Measurements from ENCODE around the gene EPHA8. TPM values are rescaled to one million over a fixed set of nuclear protein-coding genes. Genes with fewer than 3 reads are reported as not detected.

The EPHA8 gene
- total RNA-seq (2021) (not detected in 2 replicates), Bru-seq, nascent RNA (not detected), BruChase-seq, experiment 1, labeled RNA remaining after a 2-hour chase (percentile 9 among the genes with signal in this experiment), BruChase-seq, experiment 2, labeled RNA remaining after a 6-hour chase (percentile 5 among the genes with signal in this experiment)
- long read RNA-seq: 0 reads

DNA sequence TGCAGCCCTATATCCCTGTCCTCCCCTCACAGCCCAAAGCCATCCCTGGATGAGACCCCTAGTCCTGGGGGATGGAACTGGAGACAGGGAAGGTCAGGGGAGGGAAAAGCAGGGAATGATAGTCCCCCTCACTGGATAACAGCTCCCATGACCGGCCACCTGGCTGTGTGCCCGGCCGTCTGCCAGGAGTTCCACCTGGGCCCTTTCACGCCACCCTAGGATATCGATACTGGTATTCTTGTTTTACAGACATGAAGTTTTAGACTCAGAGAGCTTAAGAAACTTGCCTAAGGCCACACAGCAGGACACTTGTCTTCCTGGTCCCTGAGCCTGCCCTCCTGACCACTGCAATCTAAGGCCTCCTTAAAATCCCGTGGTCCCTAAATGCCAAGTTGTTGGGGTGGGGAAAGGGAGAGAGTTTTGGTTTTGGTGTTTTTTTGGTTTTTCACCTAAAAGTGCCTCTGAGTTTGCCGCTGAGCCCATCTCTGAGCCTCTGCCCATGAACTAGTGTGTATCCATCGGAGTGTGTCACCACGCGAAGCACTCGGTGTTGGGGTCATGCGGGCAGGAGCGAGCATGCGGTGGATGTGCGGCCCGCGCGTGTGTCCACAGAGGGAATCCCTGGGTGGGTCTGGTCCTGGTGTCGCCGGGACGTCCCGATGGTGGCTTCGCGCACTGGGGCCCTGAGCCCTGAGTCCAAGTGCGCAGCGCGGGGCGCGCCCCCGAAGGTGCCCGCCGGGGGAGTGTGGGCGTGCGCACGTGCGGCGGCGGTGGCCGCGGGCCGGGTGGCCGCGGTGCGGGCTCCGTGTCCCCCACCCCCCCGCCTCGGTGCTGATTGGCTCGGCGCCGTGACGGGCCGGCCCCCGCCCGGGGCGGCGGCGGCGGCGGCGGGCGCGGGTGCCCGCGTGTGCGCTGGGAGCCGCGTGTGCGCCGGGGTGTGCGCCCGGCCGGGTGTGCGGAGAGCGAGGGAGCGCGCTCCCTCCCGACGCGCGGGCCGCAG lies at the start of gene EPHA8:
Gene EPHA8, plus strand, starts transcription at position 906 of the 1,000 bp plus-strand sequence. CDS start 147 bp downstream, outside the sequence.
- H3K9me2 ChIP-seq (ENCODE audit: insufficient read depth): no peaks in the 10 kb centered on the region
- intact Hi-C loops (cut with micrococcal nuclease; ENCODE audit: unreplicated experiment): no loop called here
- no TSS peak for BruUV-seq (replicated peaks)
- H3K79me2 ChIP-seq (ENCODE audit: low read depth): no peaks in the 10 kb centered on the region
- H3K4me3 ChIP-seq: no peak within 1 kb of the TSS
- DNase-seq: no peak
- no peak within 1 kb of the TSS for H2AFZ ChIP-seq
- H3K36me3 ChIP-seq (ENCODE audit: low read depth): no peaks in the 10 kb centered on the region
- peaks cover 69% of the 10 kb centered on the region for H3K27me3 ChIP-seq (ENCODE audit: insufficient read depth, low read depth)
- no peaks in the 10 kb centered on the region for H3K9me3 ChIP-seq (ENCODE audit: insufficient read depth, low read depth)
- H4K20me1 ChIP-seq (ENCODE audit: insufficient read depth): no peaks in the 10 kb centered on the region
- no peak within 1 kb of the TSS for H3K27ac ChIP-seq
- no peak within 1 kb of the TSS for H3K4me2 ChIP-seq
- H3F3A ChIP-seq (ENCODE audit: insufficient read depth, low read depth): no peaks in the 10 kb centered on the region
- TF ChIP-seq, protein P1, sequence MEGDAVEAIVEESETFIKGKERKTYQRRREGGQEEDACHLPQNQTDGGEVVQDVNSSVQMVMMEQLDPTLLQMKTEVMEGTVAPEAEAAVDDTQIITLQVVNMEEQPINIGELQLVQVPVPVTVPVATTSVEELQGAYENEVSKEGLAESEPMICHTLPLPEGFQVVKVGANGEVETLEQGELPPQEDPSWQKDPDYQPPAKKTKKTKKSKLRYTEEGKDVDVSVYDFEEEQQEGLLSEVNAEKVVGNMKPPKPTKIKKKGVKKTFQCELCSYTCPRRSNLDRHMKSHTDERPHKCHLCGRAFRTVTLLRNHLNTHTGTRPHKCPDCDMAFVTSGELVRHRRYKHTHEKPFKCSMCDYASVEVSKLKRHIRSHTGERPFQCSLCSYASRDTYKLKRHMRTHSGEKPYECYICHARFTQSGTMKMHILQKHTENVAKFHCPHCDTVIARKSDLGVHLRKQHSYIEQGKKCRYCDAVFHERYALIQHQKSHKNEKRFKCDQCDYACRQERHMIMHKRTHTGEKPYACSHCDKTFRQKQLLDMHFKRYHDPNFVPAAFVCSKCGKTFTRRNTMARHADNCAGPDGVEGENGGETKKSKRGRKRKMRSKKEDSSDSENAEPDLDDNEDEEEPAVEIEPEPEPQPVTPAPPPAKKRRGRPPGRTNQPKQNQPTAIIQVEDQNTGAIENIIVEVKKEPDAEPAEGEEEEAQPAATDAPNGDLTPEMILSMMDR (conservative IDR thresholded peaks at IDR 0.05): no peak
- no peak for TF ChIP-seq EZH2 (IDR thresholded peaks at IDR 0.05; ENCODE audit: low read depth)
- ChIA-PET CTCF (no interaction called here), POLR2A (ENCODE audit: unreplicated experiment) (no interaction called here)
- no peaks in the 10 kb centered on the region for H3K4me1 ChIP-seq (replicated peaks; ENCODE audit: insufficient read depth)

DNA sequence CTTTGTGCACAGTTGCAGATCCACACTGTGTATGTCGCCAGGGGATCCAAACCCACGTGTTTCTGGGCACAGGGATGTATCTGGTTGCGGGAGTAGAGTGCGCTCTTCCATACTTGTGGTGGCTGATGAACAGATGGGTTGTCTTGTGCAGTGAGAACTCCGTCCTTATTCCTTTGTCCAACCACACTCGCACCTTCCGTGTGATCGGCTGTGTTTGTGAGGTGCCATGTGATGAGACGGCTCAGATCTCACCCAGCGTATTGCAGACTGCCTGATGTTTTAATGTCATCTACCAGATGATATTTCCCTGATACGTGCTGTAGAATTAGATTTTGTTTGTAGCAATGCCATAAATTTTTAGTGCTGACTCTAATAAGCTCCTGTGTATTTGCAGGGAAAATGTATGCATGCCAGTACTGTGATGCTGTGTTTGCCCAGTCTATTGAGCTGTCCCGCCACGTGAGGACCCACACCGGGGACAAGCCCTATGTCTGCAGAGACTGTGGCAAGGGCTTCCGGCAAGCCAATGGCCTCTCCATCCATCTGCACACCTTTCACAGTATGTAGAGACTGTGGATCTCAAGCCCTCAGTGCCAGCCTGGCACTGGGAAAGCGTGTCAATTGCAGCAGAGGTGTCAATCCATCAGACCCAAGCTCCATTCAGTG lies 46.2 kb upstream of the EPHA8 start:
- TF ChIP-seq, protein P1 (conservative IDR thresholded peaks at IDR 0.05): no peak
- TF ChIP-seq EZH2 (IDR thresholded peaks at IDR 0.05; ENCODE audit: low read depth): no peak
- Histone ChIP-seq H3K27ac (no peak overlapping the region), H3K36me3 (ENCODE audit: low read depth) (no peaks in the 10 kb centered on the region), H3F3A (ENCODE audit: insufficient read depth, low read depth) (no peaks in the 10 kb centered on the region), H3K4me1 (replicated peaks; ENCODE audit: insufficient read depth) (no peaks in the 10 kb centered on the region), H4K20me1 (ENCODE audit: insufficient read depth) (no peaks in the 10 kb centered on the region), H3K79me2 (ENCODE audit: low read depth) (no peaks in the 10 kb centered on the region), H3K9me2 (ENCODE audit: insufficient read depth) (no peaks in the 10 kb centered on the region), H3K4me3 (no peak overlapping the region), H3K4me2 (no peak overlapping the region), H3K27me3 (ENCODE audit: insufficient read depth, low read depth) (no peaks in the 10 kb centered on the region), H2AFZ (no peak overlapping the region), H3K9me3 (ENCODE audit: insufficient read depth, low read depth) (no peaks in the 10 kb centered on the region)
- no TSS peak for BruUV-seq (replicated peaks)
- DNase-seq: no peak
- POLR2A ChIA-PET (ENCODE audit: unreplicated experiment): no interaction called here
- CTCF ChIA-PET: no interaction called here
- intact Hi-C loops (cut with micrococcal nuclease; ENCODE audit: unreplicated experiment): no loop called here

DNA sequence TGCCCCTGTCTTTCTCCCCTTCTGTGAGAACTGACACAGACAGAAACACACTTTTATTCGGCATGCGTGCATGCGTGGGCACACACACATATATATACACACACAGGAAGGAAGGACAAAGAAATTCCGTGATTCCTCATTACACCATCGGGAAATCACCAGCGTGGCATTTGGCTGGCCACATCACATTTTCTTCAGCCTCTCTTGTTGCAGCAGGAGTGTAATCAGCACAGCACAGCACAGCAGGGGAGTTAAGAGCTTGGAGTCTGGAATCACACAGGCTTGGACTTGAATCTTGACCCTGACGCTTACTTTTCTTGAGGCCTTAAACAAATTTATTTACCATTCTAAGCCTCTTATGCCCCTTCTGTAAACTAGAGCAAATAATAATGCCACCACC lies 45.3 kb upstream of the EPHA8 start:
- H3K79me2 ChIP-seq (ENCODE audit: low read depth): no peaks in the 10 kb centered on the region
- ChIA-PET POLR2A (ENCODE audit: unreplicated experiment) (no interaction called here), CTCF (no interaction called here)
- no peak overlapping the region for H3K4me2 ChIP-seq
- no peak overlapping the region for H3K27ac ChIP-seq
- H3K4me1 ChIP-seq (replicated peaks; ENCODE audit: insufficient read depth): no peaks in the 10 kb centered on the region
- TF ChIP-seq, protein P1 (conservative IDR thresholded peaks at IDR 0.05): no peak
- TF ChIP-seq EZH2 (IDR thresholded peaks at IDR 0.05; ENCODE audit: low read depth): no peak
- no peaks in the 10 kb centered on the region for H3K36me3 ChIP-seq (ENCODE audit: low read depth)
- H3K9me3 ChIP-seq (ENCODE audit: insufficient read depth, low read depth): no peaks in the 10 kb centered on the region
- intact Hi-C loops (cut with micrococcal nuclease; ENCODE audit: unreplicated experiment): no loop called here
- no peaks in the 10 kb centered on the region for H3K27me3 ChIP-seq (ENCODE audit: insufficient read depth, low read depth)
- no peak overlapping the region for H2AFZ ChIP-seq
- no peaks in the 10 kb centered on the region for H4K20me1 ChIP-seq (ENCODE audit: insufficient read depth)
- no peaks in the 10 kb centered on the region for H3F3A ChIP-seq (ENCODE audit: insufficient read depth, low read depth)
- no peak for DNase-seq
- H3K9me2 ChIP-seq (ENCODE audit: insufficient read depth): no peaks in the 10 kb centered on the region
- no TSS peak for BruUV-seq (replicated peaks)
- no peak overlapping the region for H3K4me3 ChIP-seq
